Head of caudate nucleus (tissue), 42 donors: ENCODE data around the gene ELMOD3.

Source experiments
- DNase-seq, 42 donors: peaks; one replicate each; pipeline versions ENCODE4 v3.0.0 to v3.0.0-alpha.2; 2020 to 2021; ENCODE audit warnings: mixed read lengths in 7 of 42
- intact Hi-C: fragments of 100-400 bp; cut with DNase I; formaldehyde crosslinking; loops from one replicate; pipeline ENCODE4 v1.15.0; 2022

ELMOD3 gene

GRCh38 chr2:85414761-85415553 is 60.4 kb downstream of the ELMOD3 start:
- intact Hi-C loops, result no loop called here
- no peak for DNase-seq

GRCh38 chr2:85415980-85416650 is 61.5 kb downstream of the ELMOD3 start:
- intact Hi-C loops, result no loop called here
- peak in 1 of 42 donors; percentile 21 for DNase-seq

- intact Hi-C loops, result loop anchor here (2.0 kb wide), 1 partner anchor 64 kb away; the partner anchor contains the start of genes ELMOD3 and RETSAT
- DNase-seq, result peak; percentile 73 to 94 (median 88)
Measured at GRCh38 chr2:85418132-85419008, 63.8 kb downstream of the ELMOD3 start, which contains the start of gene SH2D6. Gene SH2D6, plus strand, starts transcription at chr2:85418714. Its CDS starts 10,752 bp downstream, at chr2:85429466.

DNA sequence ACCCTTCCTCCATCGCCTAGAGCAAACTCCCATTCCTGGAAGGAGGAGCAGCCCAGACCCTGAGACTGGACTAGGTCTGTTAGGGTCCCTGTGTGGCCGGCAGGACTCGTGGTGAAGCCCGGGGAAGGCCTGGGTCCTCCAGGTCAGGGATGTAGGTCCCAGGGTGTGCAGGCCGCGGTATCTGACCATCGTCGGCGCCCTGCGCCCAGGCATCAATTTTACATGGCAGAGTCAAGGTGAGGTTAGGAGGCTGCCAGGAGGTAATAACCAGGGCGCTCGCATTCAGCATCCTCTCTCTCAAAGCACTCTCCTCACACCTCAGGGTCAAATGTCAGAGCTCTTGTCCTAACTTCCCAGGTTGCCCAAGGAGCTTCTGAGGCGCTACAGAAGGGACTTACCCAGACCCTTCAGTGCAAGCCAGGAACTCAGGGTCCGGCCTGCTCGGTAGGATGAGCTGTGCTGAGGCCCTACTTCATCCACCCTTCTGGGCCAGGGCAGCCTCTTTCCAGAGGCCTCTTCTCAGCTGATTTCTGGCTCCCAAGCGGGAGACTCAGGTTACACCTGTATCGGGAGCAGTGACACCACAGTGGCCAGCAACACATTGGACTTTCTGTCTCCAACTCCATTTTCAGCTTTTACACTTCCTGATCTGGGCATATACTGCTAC is 64.6 kb downstream of the ELMOD3 start:
- peak in 1 of 42 donors; percentile 19 for DNase-seq
- intact Hi-C loops, result loop anchor here (2.0 kb wide), 1 partner anchor 64 kb away; the partner anchor contains the start of genes ELMOD3 and RETSAT

- intact Hi-C loops, result loop anchor here (2.0 kb wide), 1 partner anchor 132 kb away; no protein-coding TSS in a partner anchor
- peak; percentile 81 to 99 (median 93) for DNase-seq
Measured at GRCh38 chr2:85420536-85421259, 66.1 kb downstream of the ELMOD3 start.

DNA sequence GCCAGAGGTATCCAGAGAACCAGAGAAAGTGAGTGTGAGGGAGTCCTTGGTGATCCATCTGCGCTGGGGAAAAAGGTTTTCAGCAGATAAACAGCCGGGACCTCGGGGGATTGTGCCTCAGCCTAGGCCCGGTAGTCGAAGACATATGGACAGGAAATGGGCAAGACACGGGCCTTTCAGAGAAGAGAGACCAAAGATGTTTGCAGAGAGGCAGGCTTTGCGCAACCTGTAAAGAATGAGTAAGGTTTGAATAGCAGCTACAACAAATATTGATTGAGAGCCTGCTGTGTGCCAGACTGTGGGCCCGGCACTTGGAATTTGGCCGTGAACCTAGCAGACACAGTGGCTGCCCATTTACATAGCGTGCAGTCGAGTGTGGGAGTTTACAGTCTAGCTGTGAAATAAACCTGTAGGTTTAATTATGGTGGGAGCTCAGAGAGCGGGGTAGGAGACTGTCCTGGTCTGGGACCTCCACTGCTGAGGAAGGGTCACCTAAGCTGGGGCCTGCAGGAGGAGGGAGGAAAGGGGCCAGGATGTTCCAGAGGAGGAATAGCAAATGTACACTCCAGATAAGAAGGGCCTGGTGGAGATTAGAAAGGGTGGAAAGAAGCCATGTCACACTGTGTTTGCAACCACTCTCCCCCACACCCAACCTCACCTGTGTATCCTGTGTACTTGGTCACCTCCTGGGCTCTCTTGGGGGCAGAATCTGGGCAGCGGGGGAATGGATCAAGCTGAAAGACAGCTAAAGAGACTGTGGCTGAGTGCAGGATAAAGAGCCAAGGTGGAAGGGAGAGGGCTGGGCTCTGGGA is 66.9 kb downstream of the ELMOD3 start:
- peak in 7 of 42 donors; percentile 26 to 73 (median 38) for DNase-seq
- intact Hi-C loops, result loop anchor here (2.0 kb wide), 1 partner anchor 131 kb away; no protein-coding TSS in a partner anchor

- DNase-seq, result no peak
- intact Hi-C loops, result no loop called here
Measured at GRCh38 chr2:85422072-85422457, 67.5 kb downstream of the ELMOD3 start.

DNA sequence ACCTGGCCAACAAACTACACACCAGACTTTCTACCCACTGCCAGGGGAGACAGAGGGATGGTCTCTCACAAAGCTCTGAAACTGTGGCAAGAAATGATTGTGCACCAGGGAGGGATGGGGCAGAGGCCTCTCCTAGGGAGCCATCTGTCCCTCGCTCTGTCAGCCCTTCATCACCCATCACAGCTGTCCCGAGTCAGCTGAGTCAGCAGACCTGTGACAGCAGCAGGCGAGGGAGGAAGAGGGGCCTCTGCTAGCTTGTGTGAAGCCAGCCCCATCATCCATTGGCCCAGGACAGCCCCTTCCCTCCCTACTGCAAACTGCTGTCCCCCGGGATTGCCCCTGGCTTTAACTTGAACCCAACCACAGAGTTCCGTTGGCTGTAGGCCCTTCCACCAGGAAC is 69.0 kb downstream of the ELMOD3 start:
- intact Hi-C loops, result no loop called here
- DNase-seq, result peak in 2 of 42 donors; percentile 38 to 53

GRCh38 chr2:85425588-85425987 is 71.0 kb downstream of the ELMOD3 start:
- DNase-seq, result no peak
- intact Hi-C loops, result loop anchor here (5.0 kb wide), 1 partner anchor 112 kb away; the partner anchor contains the start of gene MAT2A

GRCh38 chr2:85427300-85427835 is 72.8 kb downstream of the ELMOD3 start:
- intact Hi-C loops, result loop anchor here (5.0 kb wide), 1 partner anchor 110 kb away; the partner anchor contains the start of gene MAT2A
- DNase-seq, result no peak

DNA sequence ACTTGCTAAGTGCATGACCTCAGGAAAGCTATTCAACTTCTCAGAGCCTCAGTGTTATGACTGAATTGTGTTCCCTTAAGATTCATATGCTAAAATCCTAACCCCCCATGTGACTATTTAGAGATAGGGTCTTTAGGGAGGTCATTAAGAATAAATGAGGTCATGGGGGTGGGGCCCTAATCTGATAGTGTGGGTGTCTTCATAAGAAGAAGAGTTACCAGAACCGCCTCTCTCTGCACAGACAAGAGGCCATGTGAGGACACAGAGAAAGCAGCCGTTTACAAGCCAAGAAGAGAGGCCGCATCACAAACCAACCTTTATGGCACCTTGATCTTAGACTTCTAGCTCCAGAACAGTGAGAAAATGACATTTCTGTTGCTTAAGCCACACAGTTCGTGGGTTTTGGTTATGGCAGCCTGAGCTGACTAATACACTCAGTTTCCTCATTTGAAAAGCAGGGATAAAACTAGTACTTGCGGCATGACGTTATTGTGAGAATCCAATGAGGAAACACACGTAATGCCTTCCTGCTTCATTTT is 73.8 kb downstream of the ELMOD3 start:
- intact Hi-C loops, result loop anchor here (5.0 kb wide), 1 partner anchor 109 kb away; the partner anchor contains the start of gene MAT2A
- no peak for DNase-seq

DNA sequence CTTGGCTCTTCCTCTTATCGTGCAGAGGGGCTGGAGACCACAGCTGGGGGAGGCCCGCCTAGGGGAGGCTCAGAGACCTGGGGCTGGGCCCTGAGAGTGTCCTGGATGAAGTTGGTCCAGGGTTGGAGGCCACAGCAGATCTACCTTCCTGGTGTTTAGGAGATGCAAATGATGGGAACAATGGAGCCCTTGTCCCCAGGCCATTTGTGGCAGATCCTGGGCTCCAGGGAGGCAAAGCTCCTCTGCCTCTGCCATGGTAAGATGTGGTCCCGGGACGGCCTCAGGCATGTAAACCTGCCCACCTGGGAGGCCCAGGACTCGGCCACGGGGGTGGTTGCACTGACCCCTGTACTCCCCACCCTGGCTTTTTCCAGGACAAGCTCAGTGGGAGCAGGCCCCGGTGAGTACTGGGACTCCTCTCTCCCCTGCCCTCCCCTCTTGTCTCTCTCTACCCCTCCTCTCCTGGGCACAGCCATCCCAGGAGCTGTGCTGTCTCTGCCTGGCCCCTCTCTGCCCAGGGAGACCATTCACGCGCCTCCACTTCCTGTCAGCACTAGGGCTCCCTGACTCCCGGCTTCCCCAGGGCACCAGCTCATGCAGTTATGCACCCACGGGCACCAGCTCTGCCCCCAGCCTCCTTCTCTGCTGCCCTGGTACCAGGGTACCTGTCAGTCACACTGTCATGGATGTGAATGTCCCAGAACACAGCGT is 74.8 kb downstream of the ELMOD3 start:
- DNase-seq, result peak in 5 of 42 donors; percentile 10 to 65 (median 53)
- intact Hi-C loops, result loop anchor here (5.0 kb wide), 1 partner anchor 108 kb away; the partner anchor contains the start of gene MAT2A

GRCh38 chr2:85429924-85430289 is 75.3 kb downstream of the ELMOD3 start:
- DNase-seq, result peak in 1 of 42 donors; percentile 24
- intact Hi-C loops, result loop anchor here (5.0 kb wide), 1 partner anchor 107 kb away; the partner anchor contains the start of gene MAT2A

DNA sequence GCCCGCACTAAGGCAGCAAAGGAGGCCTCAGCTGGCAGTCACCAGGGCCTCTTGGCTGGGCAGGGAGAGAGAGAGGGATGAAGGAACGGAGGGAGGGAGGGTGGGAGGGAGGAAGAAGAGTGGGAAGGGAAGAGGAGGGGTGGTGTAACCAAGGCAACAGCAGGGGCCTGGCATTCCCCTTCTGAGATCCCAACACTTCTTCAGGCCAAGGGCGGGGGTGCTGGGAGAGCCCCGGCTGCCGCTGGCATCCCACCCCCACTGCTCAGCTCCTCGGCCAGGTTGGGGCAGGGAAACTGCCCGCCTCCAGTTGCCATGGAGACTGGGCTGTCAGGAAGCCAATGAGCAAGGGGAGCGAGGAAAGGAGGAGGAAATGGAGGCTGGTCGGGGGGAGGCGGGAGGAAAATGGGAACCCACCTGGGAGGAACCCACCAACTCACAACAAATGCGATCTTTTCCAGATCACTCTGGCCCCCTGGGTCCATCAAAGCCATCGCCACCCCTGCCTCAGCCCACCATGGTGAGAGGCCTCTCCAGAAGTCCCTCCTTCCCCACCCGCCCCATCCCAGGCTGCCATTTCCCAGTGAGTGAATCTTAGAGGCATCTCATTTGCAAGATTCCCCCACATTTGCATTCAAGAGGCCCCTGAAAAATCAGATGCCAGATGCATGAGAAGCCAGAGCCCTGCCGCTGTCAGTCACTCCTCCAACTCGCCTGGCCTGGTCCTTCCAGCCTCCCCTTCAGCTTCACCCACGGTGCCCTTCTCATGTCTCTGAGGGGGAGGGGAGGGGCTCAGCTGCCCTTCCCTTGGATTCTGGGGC is 76.4 kb downstream of the ELMOD3 start:
- intact Hi-C loops, result no loop called here
- peak; percentile 75 to 96 (median 90) for DNase-seq
